Vagina (tissue), 2 donors: ENCODE measurements around the gene DNAJB13. TPM values are rescaled to one million over a fixed set of nuclear protein-coding genes. Genes with fewer than 3 reads are reported as not detected.
A peak's percentile ranks its signal among the peaks of the same experiment; 100 is the strongest.

Source experiments
- DNase-seq, 2 donors: peaks; one replicate each; pipeline ENCODE4 v3.0.0-alpha.2; 2017; ENCODE audit errors: extremely low spot score in 2 of 2
- H3K27ac ChIP-seq: fragments of 200-600 bp; sonication (generic); one replicate; pipeline ENCODE4 v1.5.1; 2019
- H3K27me3 ChIP-seq: fragments of 200-600 bp; sonication (generic); one replicate; pipeline ENCODE4 v1.5.1; 2019
- H3K36me3 ChIP-seq, 2 donors: fragments of 200-600 bp; sonication (generic); one replicate each; pipeline ENCODE4 v1.5.1; 2017 to 2019
- H3K4me1 ChIP-seq: fragments of 200-600 bp; sonication (generic); one replicate; pipeline ENCODE4 v1.5.1; 2019
- H3K4me3 ChIP-seq, 2 donors: fragments of 200-600 bp; sonication (generic); 1 replicate in 1 of 2; 2 replicates in 1 of 2; pipeline ENCODE4 v1.5.1; 2016 to 2019
- H3K9me3 ChIP-seq: fragments of 200-600 bp; sonication (generic); one replicate; pipeline ENCODE4 v1.5.1; 2019
- CTCF ChIP-seq, 3 experiments: fragments of 450-650 bp in 2 of 3; fragments of 200-600 bp in 1 of 3; sonication (generic) in 1 of 3; IDR thresholded peaks; one replicate each; pipeline ENCODE4 v1.5.1; 2017 to 2019; ENCODE audit warnings: antibody characterized with exemption in 3 of 3, mild to moderate bottlenecking in 2 of 3, moderate library complexity in 2 of 3
- POLR2A ChIP-seq, 2 donors: fragments of 450-650 bp; IDR thresholded peaks; one replicate each; pipeline ENCODE4 v1.6.1; 2017; ENCODE audit warnings: antibody characterized with exemption in 2 of 2, mild to moderate bottlenecking in 2 of 2, moderate library complexity in 2 of 2
- POLR2AphosphoS5 ChIP-seq, 2 donors: sonication (generic); formaldehyde crosslinking; IDR thresholded peaks; one replicate each; pipeline ENCODE4 v1.9.0; 2017; ENCODE audit warnings: antibody characterized with exemption in 2 of 2, mild to moderate bottlenecking in 2 of 2, low read depth in 1 of 2; ENCODE audit not compliant: insufficient read depth in 1 of 2
- intact Hi-C: fragments of 100-400 bp; cut with DNase I; formaldehyde crosslinking; loops from one replicate; pipeline ENCODE4 v1.15.1; 2023
- total RNA-seq: library from RNA; depleted of rRNA; stranded (reverse); fragments of >200 nt; gene quantifications from one replicate; pipeline ENCODE4 v1.2.3, GENCODE V29; 2016

Gene DNAJB13
- total RNA-seq, 1 donor from 2014 or later, result not detected

GRCh38 chr11:73944085-73944484 lies 6.7 kb upstream of the DNAJB13 start:
- DNase-seq, result peak in 1 of 2 donors; percentile 9
- no peaks in the 10 kb centered on the region for H3K27me3 ChIP-seq
- no peak overlapping the region for H3K27ac ChIP-seq
- TF ChIP-seq POLR2AphosphoS5 (IDR thresholded peaks at IDR 0.05; ENCODE audit: insufficient read depth in 1 of 2, low read depth in 1 of 2) (no peak), POLR2A (IDR thresholded peaks at IDR 0.05) (no peak)
- H3K9me3 ChIP-seq, result no peaks in the 10 kb centered on the region
- no peaks in the 10 kb centered on the region for H3K4me1 ChIP-seq
- intact Hi-C loops, result no loop called here
- H3K4me3 ChIP-seq, result no peak overlapping the region
- no peaks in the 10 kb centered on the region for H3K36me3 ChIP-seq

- Histone ChIP-seq H3K9me3 (no peaks in the 10 kb centered on the region), H3K4me3 (no peak overlapping the region), H3K4me1 (no peaks in the 10 kb centered on the region), H3K36me3 (no peaks in the 10 kb centered on the region), H3K27me3 (no peaks in the 10 kb centered on the region), H3K27ac (no peak overlapping the region)
- TF ChIP-seq CTCF (IDR thresholded peaks at IDR 0.05) (no peak), POLR2A (IDR thresholded peaks at IDR 0.05) (no peak), POLR2AphosphoS5 (IDR thresholded peaks at IDR 0.05; ENCODE audit: insufficient read depth in 1 of 2, low read depth in 1 of 2) (no peak)
- intact Hi-C loops, result no loop called here
- peak in 1 of 2 donors; percentile 44 for DNase-seq
Observed at GRCh38 chr11:73944901-73945300, 5.9 kb upstream of the DNAJB13 start.

GRCh38 chr11:73945396-73945795 lies 5.4 kb upstream of the DNAJB13 start:
- H3K9me3 ChIP-seq, result no peaks in the 10 kb centered on the region
- no peak for DNase-seq
- TF ChIP-seq POLR2A (IDR thresholded peaks at IDR 0.05) (no peak), CTCF (IDR thresholded peaks at IDR 0.05) (no peak), POLR2AphosphoS5 (IDR thresholded peaks at IDR 0.05; ENCODE audit: insufficient read depth in 1 of 2, low read depth in 1 of 2) (no peak)
- no peak overlapping the region for H3K4me3 ChIP-seq
- no peaks in the 10 kb centered on the region for H3K4me1 ChIP-seq
- intact Hi-C loops, result no loop called here
- no peaks in the 10 kb centered on the region for H3K36me3 ChIP-seq
- no peak overlapping the region for H3K27ac ChIP-seq
- no peaks in the 10 kb centered on the region for H3K27me3 ChIP-seq

DNA sequence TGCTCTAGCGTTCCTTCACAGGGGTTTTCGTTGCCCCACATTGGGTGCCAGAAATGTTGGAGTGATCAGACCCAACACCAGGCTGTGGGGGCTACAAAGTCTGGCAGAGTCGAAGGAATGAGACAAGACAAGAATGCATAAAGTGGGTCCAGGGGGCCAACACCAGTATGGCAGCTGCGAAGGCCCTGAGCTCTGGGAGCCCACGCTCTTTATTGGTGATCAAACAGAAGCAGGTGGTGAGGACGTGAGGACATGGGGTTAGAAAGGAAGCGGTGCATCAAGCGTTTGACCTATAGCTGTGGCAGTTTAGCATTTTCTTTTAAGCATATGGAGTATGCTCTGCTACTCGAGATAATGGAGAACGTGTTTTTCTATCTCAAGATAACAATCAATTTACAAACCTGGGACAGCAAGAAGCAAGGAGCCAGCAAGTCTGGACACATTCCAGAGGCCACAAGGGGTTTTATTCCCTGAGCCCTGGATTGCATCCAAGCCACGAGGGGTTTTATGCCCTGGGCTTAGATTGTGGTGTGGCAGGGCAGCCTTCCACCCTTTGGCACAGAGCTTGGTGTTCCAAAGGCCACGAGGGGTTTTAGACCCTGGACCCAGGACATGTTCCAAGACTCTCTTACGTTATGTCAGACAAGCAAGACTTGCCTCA lies 3.9 kb upstream of the DNAJB13 start:
- DNase-seq, result peak in 1 of 2 donors; percentile 67
- H3K36me3 ChIP-seq, result no peaks in the 10 kb centered on the region
- H3K4me3 ChIP-seq, result no peak overlapping the region
- no peaks in the 10 kb centered on the region for H3K27me3 ChIP-seq
- intact Hi-C loops, result no loop called here
- no peaks in the 10 kb centered on the region for H3K9me3 ChIP-seq
- no peaks in the 10 kb centered on the region for H3K4me1 ChIP-seq
- H3K27ac ChIP-seq, result no peak overlapping the region
- TF ChIP-seq POLR2AphosphoS5 (IDR thresholded peaks at IDR 0.05; ENCODE audit: insufficient read depth in 1 of 2, low read depth in 1 of 2), result no peak

GRCh38 chr11:73949246-73949645 lies 1.6 kb upstream of the DNAJB13 start:
- intact Hi-C loops, result no loop called here
- Histone ChIP-seq H3K27me3 (no peaks in the 10 kb centered on the region), H3K4me1 (no peaks in the 10 kb centered on the region), H3K36me3 (no peaks in the 10 kb centered on the region), H3K9me3 (no peaks in the 10 kb centered on the region), H3K27ac (no peak overlapping the region), H3K4me3 (no peak overlapping the region)
- no peak for DNase-seq
- TF ChIP-seq POLR2AphosphoS5 (IDR thresholded peaks at IDR 0.05; ENCODE audit: insufficient read depth in 1 of 2, low read depth in 1 of 2) (no peak), CTCF (IDR thresholded peaks at IDR 0.05) (no peak), POLR2A (IDR thresholded peaks at IDR 0.05) (no peak)

- H3K27me3 ChIP-seq, result no peaks in the 10 kb centered on the region
- no peaks in the 10 kb centered on the region for H3K4me1 ChIP-seq
- intact Hi-C loops, result no loop called here
- no peak for TF ChIP-seq POLR2A (IDR thresholded peaks at IDR 0.05)
- TF ChIP-seq POLR2AphosphoS5 (IDR thresholded peaks at IDR 0.05; ENCODE audit: insufficient read depth in 1 of 2, low read depth in 1 of 2), result no peak
- TF ChIP-seq CTCF (IDR thresholded peaks at IDR 0.05), result no peak
- H3K27ac ChIP-seq, result no peak overlapping the region
- no peak for DNase-seq
- H3K4me3 ChIP-seq, result no peak overlapping the region
- H3K36me3 ChIP-seq, result no peaks in the 10 kb centered on the region
- H3K9me3 ChIP-seq, result no peaks in the 10 kb centered on the region
Observed at GRCh38 chr11:73949912-73950311, 914 bp upstream of the DNAJB13 start.
